Left lung (tissue), 10 donors: ENCODE measurements around the gene CPEB4. TPM values are rescaled to one million over a fixed set of nuclear protein-coding genes. Genes with fewer than 3 reads are reported as not detected.

Experiments
- ATAC-seq: fragments of 200-7000 bp; cut with Tn5 transposase; one replicate; pipeline ENCODE4 v1.9.1; 2020; ENCODE audit warnings: moderate library complexity
- DNase-seq, 4 donors: peaks; one replicate each; pipeline ENCODE4 v3.0.0-alpha.2; 2013 to 2020
- H3K27ac ChIP-seq, 2 donors: fragments of 200-600 bp; sonication (generic) in 1 of 2; one replicate each; pipeline versions ENCODE4 v1.5.0 to v1.8.0; 2020 to 2021
- H3K27me3 ChIP-seq, 2 donors: fragments of 200-600 bp; sonication (generic) in 1 of 2; one replicate each; pipeline versions ENCODE4 v1.5.0 to v1.8.0; 2020 to 2021
- H3K36me3 ChIP-seq, 2 donors: fragments of 200-600 bp; sonication (generic) in 1 of 2; one replicate each; pipeline versions ENCODE4 v1.5.0 to v1.8.0; 2020 to 2021
- H3K4me1 ChIP-seq, 2 donors: fragments of 200-600 bp; one replicate each; pipeline ENCODE4 v1.8.0; 2021
- H3K4me3 ChIP-seq, 2 donors: fragments of 200-600 bp; sonication (generic) in 1 of 2; one replicate each; pipeline versions ENCODE4 v1.5.0 to v1.8.0; 2020 to 2021; ENCODE audit warnings: mild to moderate bottlenecking in 1 of 2
- H3K9me3 ChIP-seq, 2 donors: fragments of 200-600 bp; sonication (generic) in 1 of 2; one replicate each; pipeline versions ENCODE4 v1.5.0 to v1.8.0; 2020 to 2021
- CTCF ChIP-seq, 2 donors: fragments of 200-600 bp; sonication (generic) in 1 of 2; IDR thresholded peaks; one replicate each; pipeline versions ENCODE4 v1.5.0 to v1.8.0; 2021; ENCODE audit warnings: antibody characterized with exemption in 2 of 2
- intact Hi-C, 2 donors: fragments of 100-400 bp; cut with DNase I; formaldehyde crosslinking; loops; one replicate each; pipeline versions ENCODE4 v1.11.2 to v1.14.2; 2022
- polyA plus RNA-seq, 6 donors: library from polyadenylated mRNA; unstranded; fragments of 120-200 nt; gene quantifications; one replicate each; pipeline ENCODE4 v1.2.1, GENCODE V29; 2013; ENCODE audit not compliant: insufficient read length in 6 of 6
- total RNA-seq, 2 donors: library from RNA; stranded (reverse); fragmentation: NEBNext Ultra II Directional; extraction: Animal tissue kit (Norgen Biotek cat#: 25700); gene quantifications; one replicate each; pipeline ENCODE4 v1.2.1, GENCODE V29; 2021
- donor health status: DM: no; HTN: yes; CAD: no.
- donor health status: DM: no; HTN: no; CAD: no.

Gene CPEB4
- total and polyA plus RNA-seq, 8 donors, result 16.3 to 59.6 (median 18.0) TPM

GRCh38 chr5:173935396-173935795 is 47.2 kb downstream of the CPEB4 start:
- intact Hi-C loops, result no loop called here
- peaks cover 0 to 3% of the 10 kb centered on the region in 2 donors for H3K36me3 ChIP-seq
- no peak for TF ChIP-seq CTCF (IDR thresholded peaks at IDR 0.05)
- no peak overlapping the region for H3K4me3 ChIP-seq
- DNase-seq (no peak), ATAC-seq (no peak)
- H3K4me1 ChIP-seq, result peaks cover 0 to 48% of the 10 kb centered on the region in 2 donors
- no peaks in the 10 kb centered on the region for H3K27me3 ChIP-seq
- no peaks in the 10 kb centered on the region for H3K9me3 ChIP-seq
- H3K27ac ChIP-seq, result no peak overlapping the region

GRCh38 chr5:173940269-173940668 is 52.1 kb downstream of the CPEB4 start:
- no peaks in the 10 kb centered on the region for H3K27me3 ChIP-seq
- H3K36me3 ChIP-seq, result peaks cover 0 to 6% of the 10 kb centered on the region in 2 donors
- intact Hi-C loops, result no loop called here
- no peaks in the 10 kb centered on the region for H3K9me3 ChIP-seq
- TF ChIP-seq CTCF (IDR thresholded peaks at IDR 0.05), result no peak
- ATAC-seq (no peak), DNase-seq (peak in 1 of 4 donors; percentile 52)
- H3K4me3 ChIP-seq, result no peak overlapping the region
- peak overlapping the region in 1 of 2 donors; percentile 42 for H3K27ac ChIP-seq
- H3K4me1 ChIP-seq, result peaks cover 16 to 86% of the 10 kb centered on the region in 2 donors

- H3K9me3 ChIP-seq, result no peaks in the 10 kb centered on the region
- intact Hi-C loops, result no loop called here
- no peak for TF ChIP-seq CTCF (IDR thresholded peaks at IDR 0.05)
- peaks cover 21 to 77% of the 10 kb centered on the region in 2 donors for H3K4me1 ChIP-seq
- DNase-seq (no peak), ATAC-seq (no peak)
- no peak overlapping the region for H3K4me3 ChIP-seq
- peak overlapping the region in 1 of 2 donors; percentile 63 for H3K27ac ChIP-seq
- no peaks in the 10 kb centered on the region for H3K27me3 ChIP-seq
- H3K36me3 ChIP-seq, result peaks cover 0 to 14% of the 10 kb centered on the region in 2 donors
Observed at GRCh38 chr5:173941102-173941501, 53.0 kb downstream of the CPEB4 start.

GRCh38 chr5:173941758-173942401 is 53.7 kb downstream of the CPEB4 start:
- peak; percentile 27 for ATAC-seq
- peak overlapping the region; percentile 9 to 63 for H3K27ac ChIP-seq
- H3K9me3 ChIP-seq, result no peaks in the 10 kb centered on the region
- intact Hi-C loops, result no loop called here
- TF ChIP-seq CTCF (IDR thresholded peaks at IDR 0.05), result no peak
- H3K36me3 ChIP-seq, result peaks cover 0 to 22% of the 10 kb centered on the region in 2 donors
- no peak overlapping the region for H3K4me3 ChIP-seq
- H3K27me3 ChIP-seq, result no peaks in the 10 kb centered on the region
- DNase-seq, result no peak
- peaks cover 21 to 71% of the 10 kb centered on the region in 2 donors for H3K4me1 ChIP-seq

- Histone ChIP-seq H3K4me1 (peaks cover 21 to 54% of the 10 kb centered on the region in 2 donors), H3K9me3 (no peaks in the 10 kb centered on the region), H3K4me3 (no peak overlapping the region), H3K36me3 (peaks cover 0 to 46% of the 10 kb centered on the region in 2 donors), H3K27ac (peak overlapping the region in 1 of 2 donors; percentile 61), H3K27me3 (no peaks in the 10 kb centered on the region)
- intact Hi-C loops, result no loop called here
- peak in 1 of 4 donors; percentile 64 for DNase-seq
- ATAC-seq, result peak; percentile 92
- no peak for TF ChIP-seq CTCF (IDR thresholded peaks at IDR 0.05)
Observed at GRCh38 chr5:173944511-173944910, 56.4 kb downstream of the CPEB4 start.
